ENCODE measurements around the gene PCK2.

PCK2 gene

DNA sequence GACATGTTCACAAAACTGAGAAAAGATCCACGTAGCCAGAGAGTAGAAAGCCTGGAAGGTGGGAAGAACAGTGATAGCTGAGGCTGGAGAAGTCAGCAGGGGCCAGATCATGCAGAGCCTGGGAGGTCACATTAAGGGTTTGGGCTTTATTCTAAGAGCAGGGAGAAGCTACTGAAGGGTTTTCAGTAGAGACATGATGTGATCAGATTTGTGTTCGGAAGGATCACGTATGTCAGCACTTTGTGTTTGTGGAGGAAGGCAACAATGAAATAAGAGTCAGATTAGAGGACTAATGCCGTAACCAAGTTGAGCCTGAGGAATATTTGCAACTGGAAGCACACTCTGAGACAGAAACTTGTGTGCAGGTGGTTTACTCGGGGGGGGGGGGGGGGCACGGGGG, 4.2 kb upstream of the PCK2 start:
- TF ChIP-seq TCF12 (IDR thresholded peaks at IDR 0.05; ENCODE audit: low read depth) (no peak), RAD21 (IDR thresholded peaks at IDR 0.05; ENCODE audit: low read depth) (no peak), EP300 (IDR thresholded peaks at IDR 0.05; ENCODE audit: borderline replicate concordance) (no peak), YY1 (IDR thresholded peaks at IDR 0.05; ENCODE audit: low read depth) (no peak), TEAD4 (IDR thresholded peaks at IDR 0.05) (no peak)

DNA sequence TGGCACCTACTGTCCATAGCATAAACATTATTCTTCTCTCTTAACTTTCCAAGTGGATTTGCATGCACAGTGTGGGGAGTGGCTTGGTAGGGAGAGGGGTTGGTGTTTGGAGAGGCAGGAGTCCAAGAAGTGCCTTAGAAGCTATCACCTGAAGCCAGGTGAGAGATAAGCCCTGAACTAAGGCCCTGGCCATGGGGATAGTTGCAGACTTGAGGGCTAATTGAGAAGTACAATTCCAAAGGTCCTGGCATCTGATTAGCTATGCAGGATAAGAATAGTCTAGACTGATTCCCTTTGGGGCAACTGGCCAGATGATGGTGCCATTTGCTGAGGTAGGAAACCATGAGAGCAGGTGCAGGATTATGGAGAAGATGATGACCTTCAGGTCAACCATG, 2.0 kb upstream of the PCK2 start:
- no peak for TF ChIP-seq YY1 (IDR thresholded peaks at IDR 0.05; ENCODE audit: low read depth)
- TF ChIP-seq, protein P1, sequence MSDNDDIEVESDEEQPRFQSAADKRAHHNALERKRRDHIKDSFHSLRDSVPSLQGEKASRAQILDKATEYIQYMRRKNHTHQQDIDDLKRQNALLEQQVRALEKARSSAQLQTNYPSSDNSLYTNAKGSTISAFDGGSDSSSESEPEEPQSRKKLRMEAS (IDR thresholded peaks at IDR 0.05): no peak
- no peak for TF ChIP-seq RAD21 (IDR thresholded peaks at IDR 0.05; ENCODE audit: low read depth)
- no peak for TF ChIP-seq CEBPB (IDR thresholded peaks at IDR 0.05)
- no peak for TF ChIP-seq TAF1 (IDR thresholded peaks at IDR 0.05; ENCODE audit: low read depth)
- no peak for TF ChIP-seq TCF12 (IDR thresholded peaks at IDR 0.05; ENCODE audit: low read depth)
- TF ChIP-seq EP300 (IDR thresholded peaks at IDR 0.05; ENCODE audit: borderline replicate concordance): no peak
- no peak for TF ChIP-seq ZBTB7A (IDR thresholded peaks at IDR 0.05; ENCODE audit: low read depth)
- TF ChIP-seq NFIC (IDR thresholded peaks at IDR 0.05): no peak
- no peak for TF ChIP-seq EGR1 (IDR thresholded peaks at IDR 0.05)
- TF ChIP-seq, protein P2, sequence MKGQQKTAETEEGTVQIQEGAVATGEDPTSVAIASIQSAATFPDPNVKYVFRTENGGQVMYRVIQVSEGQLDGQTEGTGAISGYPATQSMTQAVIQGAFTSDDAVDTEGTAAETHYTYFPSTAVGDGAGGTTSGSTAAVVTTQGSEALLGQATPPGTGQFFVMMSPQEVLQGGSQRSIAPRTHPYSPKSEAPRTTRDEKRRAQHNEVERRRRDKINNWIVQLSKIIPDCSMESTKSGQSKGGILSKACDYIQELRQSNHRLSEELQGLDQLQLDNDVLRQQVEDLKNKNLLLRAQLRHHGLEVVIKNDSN (IDR thresholded peaks at IDR 0.05): no peak
- no peak for TF ChIP-seq TEAD4 (IDR thresholded peaks at IDR 0.05)
- no peak for TF ChIP-seq CREB1 (IDR thresholded peaks at IDR 0.05; ENCODE audit: low read depth)

GRCh38 chr14:24092505-24093206, 1.5 kb upstream of the PCK2 start:
- TF ChIP-seq EP300 (IDR thresholded peaks at IDR 0.05; ENCODE audit: borderline replicate concordance): no peak

DNA sequence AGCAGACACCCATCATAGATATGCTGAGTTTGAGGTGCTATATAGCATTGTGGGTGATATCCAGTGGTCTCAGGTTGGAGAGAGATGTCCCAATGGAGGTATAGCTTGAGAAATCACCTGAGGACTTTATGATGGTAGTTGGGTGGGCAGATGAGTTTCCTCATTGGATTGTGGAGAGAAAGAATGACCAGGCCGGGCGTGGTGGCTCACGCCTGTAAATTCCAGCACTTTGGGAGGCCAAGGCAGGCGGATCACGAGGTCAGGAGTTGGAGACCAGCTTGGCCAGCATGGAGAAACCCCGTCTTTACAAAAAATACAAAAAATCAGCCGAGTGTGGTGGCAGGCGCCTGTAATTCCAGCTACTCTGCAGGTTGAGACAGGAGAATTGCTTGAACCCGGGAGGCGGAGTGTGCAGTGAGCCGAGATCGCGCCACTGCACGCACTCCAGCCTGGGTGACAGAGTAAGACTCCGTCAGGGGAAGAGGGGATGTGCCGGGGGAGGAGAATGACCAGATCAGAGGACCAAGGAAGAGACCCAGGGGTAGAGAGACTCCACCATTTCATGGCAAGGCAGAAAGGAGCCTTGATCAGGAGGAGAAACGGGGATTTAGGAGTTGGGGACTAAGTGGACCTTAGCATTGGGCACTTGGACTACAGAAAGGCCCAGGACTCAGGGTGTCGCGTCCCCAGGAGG, 757 bp upstream of the PCK2 start:
- TF ChIP-seq TEAD4 (IDR thresholded peaks at IDR 0.05) (no peak), ZBTB7A (IDR thresholded peaks at IDR 0.05; ENCODE audit: low read depth) (no peak), CEBPB (IDR thresholded peaks at IDR 0.05) (no peak), TCF12 (IDR thresholded peaks at IDR 0.05; ENCODE audit: low read depth) (no peak), EGR1 (IDR thresholded peaks at IDR 0.05) (no peak)
- TF ChIP-seq, protein P1 (IDR thresholded peaks at IDR 0.05): no peak

GRCh38 chr14:24094841-24095270, 745 bp downstream of the PCK2 start:
- TF ChIP-seq TCF12 (IDR thresholded peaks at IDR 0.05; ENCODE audit: low read depth): no peak
- no peak for TF ChIP-seq ZBTB7A (IDR thresholded peaks at IDR 0.05; ENCODE audit: low read depth)
- TF ChIP-seq CREB1 (IDR thresholded peaks at IDR 0.05; ENCODE audit: low read depth): no peak
- no peak for TF ChIP-seq TAF1 (IDR thresholded peaks at IDR 0.05; ENCODE audit: low read depth)
- TF ChIP-seq REST (IDR thresholded peaks at IDR 0.05; ENCODE audit: low read depth): no peak
- TF ChIP-seq TEAD4 (IDR thresholded peaks at IDR 0.05): no peak
- no peak for TF ChIP-seq EGR1 (IDR thresholded peaks at IDR 0.05)
- TF ChIP-seq CEBPB (IDR thresholded peaks at IDR 0.05): no peak
- TF ChIP-seq FOXM1 (IDR thresholded peaks at IDR 0.05; ENCODE audit: borderline replicate concordance, low read depth): no peak
- TF ChIP-seq, protein P1 (IDR thresholded peaks at IDR 0.05): no peak
- TF ChIP-seq RAD21 (IDR thresholded peaks at IDR 0.05; ENCODE audit: low read depth): no peak
- no peak for TF ChIP-seq NFIC (IDR thresholded peaks at IDR 0.05)
- TF ChIP-seq YY1 (IDR thresholded peaks at IDR 0.05; ENCODE audit: low read depth): no peak

DNA sequence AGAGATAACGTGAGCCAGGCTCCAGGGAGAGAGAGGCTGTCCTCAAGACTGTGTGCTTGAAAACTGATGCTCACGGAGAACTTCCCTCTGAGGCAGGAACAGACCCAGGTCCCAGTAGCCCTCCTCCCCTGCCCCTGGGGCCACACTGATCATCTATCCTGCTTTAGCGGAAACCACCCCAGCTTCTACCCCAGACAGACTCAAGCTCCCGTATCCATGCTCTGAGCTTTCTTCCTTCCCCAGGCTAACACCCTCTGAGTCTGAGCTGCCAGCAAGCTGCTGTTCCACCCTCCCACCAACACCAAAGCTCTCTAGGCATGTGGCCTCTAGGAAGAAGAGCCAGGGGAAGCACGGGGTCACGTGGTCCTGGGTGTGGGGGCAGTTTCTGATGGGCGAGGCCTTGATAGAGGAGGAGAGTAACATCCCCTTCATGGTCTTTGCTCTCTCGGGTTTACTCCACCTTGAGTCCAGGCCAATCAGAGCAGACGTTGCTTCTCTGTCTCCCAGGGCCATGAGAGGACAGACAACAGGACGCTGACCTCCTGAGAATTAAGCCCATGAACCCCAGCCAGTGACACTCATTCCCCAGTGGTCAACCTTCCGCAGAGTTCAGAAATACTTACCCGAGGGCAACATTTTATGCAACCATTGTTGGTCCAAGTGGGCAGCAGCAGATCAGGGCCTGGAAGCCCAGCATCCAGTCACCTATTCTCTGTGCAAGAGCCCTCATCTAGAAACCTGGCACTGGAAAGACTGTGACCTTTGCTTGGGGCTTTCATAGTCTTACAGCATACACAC, 1.4 kb downstream of the PCK2 start:
- no peak for TF ChIP-seq RAD21 (IDR thresholded peaks at IDR 0.05; ENCODE audit: low read depth)
- TF ChIP-seq, protein P2 (IDR thresholded peaks at IDR 0.05): no peak
- TF ChIP-seq YY1 (IDR thresholded peaks at IDR 0.05; ENCODE audit: low read depth): no peak
- no peak for TF ChIP-seq CEBPB (IDR thresholded peaks at IDR 0.05)
- no peak for TF ChIP-seq REST (IDR thresholded peaks at IDR 0.05; ENCODE audit: low read depth)
- TF ChIP-seq EP300 (IDR thresholded peaks at IDR 0.05; ENCODE audit: borderline replicate concordance): no peak
- no peak for TF ChIP-seq TAF1 (IDR thresholded peaks at IDR 0.05; ENCODE audit: low read depth)
- TF ChIP-seq TCF12 (IDR thresholded peaks at IDR 0.05; ENCODE audit: low read depth): no peak
- no peak for TF ChIP-seq CREB1 (IDR thresholded peaks at IDR 0.05; ENCODE audit: low read depth)
- TF ChIP-seq EGR1 (IDR thresholded peaks at IDR 0.05): no peak
